HepG2 (cell line): ENCODE data around the gene GTF3A. TPM values are rescaled to one million over a fixed set of nuclear protein-coding genes. Genes with fewer than 3 reads are reported as not detected.
A peak's percentile ranks its signal among the peaks of the same experiment; 100 is the strongest.

Experiments used
- ATF4 ChIP-seq, 2 experiments: fragments of 450-650 bp in 1 of 2; sonication (generic) in 1 of 2; formaldehyde crosslinking; IDR thresholded peaks; 2 replicates each; pipeline versions ENCODE4 v1.5.0 to v1.8.0; 2020 to 2022; ENCODE audit warnings: mild to moderate bottlenecking in 1 of 2, missing genetic modification reagents in 1 of 2
- BCL3 ChIP-seq: sonication (generic); formaldehyde crosslinking; IDR thresholded peaks from 2 replicates; pipeline ENCODE4 v1.5.1; 2020; ENCODE audit warnings: mild to moderate bottlenecking, missing genetic modification reagents, moderate library complexity
- DBP ChIP-seq: sonication (generic); formaldehyde crosslinking; IDR thresholded peaks from 2 replicates; pipeline ENCODE4 v1.4.0; 2020; ENCODE audit warnings: missing genetic modification reagents; ENCODE audit errors: not compliant biosample characterization
- DR1 ChIP-seq: sonication (generic); formaldehyde crosslinking; IDR thresholded peaks from 2 replicates; pipeline ENCODE4 v1.8.0; 2021; ENCODE audit warnings: mild to moderate bottlenecking, missing genetic modification reagents, inconsistent platforms
- PITX1 ChIP-seq: sonication (generic); formaldehyde crosslinking; IDR thresholded peaks from 2 replicates; pipeline ENCODE4 v1.5.1; 2020; ENCODE audit warnings: mild to moderate bottlenecking, missing genetic modification reagents
- SALL2 ChIP-seq: sonication (generic); formaldehyde crosslinking; IDR thresholded peaks from 2 replicates; pipeline ENCODE4 v1.8.1; 2023; ENCODE audit warnings: mild to moderate bottlenecking, missing genetic modification reagents, inconsistent platforms
- SKIL ChIP-seq: sonication (generic); formaldehyde crosslinking; IDR thresholded peaks from 2 replicates; pipeline ENCODE4 v1.8.0; 2022; ENCODE audit warnings: missing genetic modification reagents, mild to moderate bottlenecking, moderate library complexity, borderline replicate concordance
- ZNF136 ChIP-seq: sonication (generic); formaldehyde crosslinking; IDR thresholded peaks from 2 replicates; pipeline ENCODE4 v1.8.1; 2022; ENCODE audit warnings: low read depth, mild to moderate bottlenecking, moderate library complexity, missing genetic modification reagents
- ZNF280D ChIP-seq: sonication (generic); formaldehyde crosslinking; IDR thresholded peaks from 2 replicates; pipeline ENCODE4 v1.5.1; 2020; ENCODE audit warnings: mild to moderate bottlenecking, missing genetic modification reagents
- ZNF503 ChIP-seq: sonication (generic); formaldehyde crosslinking; IDR thresholded peaks from 2 replicates; pipeline ENCODE4 v1.4.0; 2020; ENCODE audit warnings: missing genetic modification reagents
- ZNF567 ChIP-seq: sonication (generic); formaldehyde crosslinking; IDR thresholded peaks from 2 replicates; pipeline ENCODE4 v1.8.1; 2023; ENCODE audit warnings: mild to moderate bottlenecking, missing genetic modification reagents, borderline replicate concordance
- ZNF672 ChIP-seq: sonication (generic); formaldehyde crosslinking; IDR thresholded peaks from 2 replicates; pipeline ENCODE4 v1.8.1; 2022; ENCODE audit warnings: missing genetic modification reagents
- ZNF746 ChIP-seq: sonication (generic); formaldehyde crosslinking; IDR thresholded peaks from 2 replicates; pipeline ENCODE4 v1.8.0; 2022; ENCODE audit warnings: mild to moderate bottlenecking, missing genetic modification reagents
- ZNF83 ChIP-seq: sonication (generic); formaldehyde crosslinking; IDR thresholded peaks from 2 replicates; pipeline ENCODE4 v1.4.0; 2020; ENCODE audit warnings: missing genetic modification reagents, mild to moderate bottlenecking, borderline replicate concordance
- ZXDC ChIP-seq: sonication (generic); formaldehyde crosslinking; IDR thresholded peaks from 2 replicates; pipeline ENCODE4 v1.5.0; 2020; ENCODE audit warnings: mild to moderate bottlenecking, missing genetic modification reagents
- polyA plus RNA-seq, 8 experiments: library from polyadenylated mRNA; depleted of rRNA in 3 of 8; stranded (reverse) in 7 of 8; unstranded in 1 of 8; fragments of >200 nt; fragmentation: Illumina TruSeq in 4 of 8; extraction: Trizol in 4 of 8; gene quantifications; 2 replicates each; pipeline versions ENCODE4 v1.2.1 to v1.2.3, GENCODE V29; 2011 to 2016; ENCODE audit warnings: low read depth in 4 of 8, missing spikeins in 1 of 8, mixed read lengths in 1 of 8; ENCODE audit not compliant: insufficient read depth in 1 of 8
- total RNA-seq, 5 experiments: library from RNA; depleted of rRNA; stranded (reverse); fragments of >200 nt; fragmentation: Illumina TruSeq; extraction: Trizol; gene quantifications; 2 replicates each; pipeline ENCODE4 v1.2.3, GENCODE V29; 2016; ENCODE audit warnings: low read depth in 1 of 5

The GTF3A gene
- total and polyA plus RNA-seq, 2 of the 13 experiments (the other 11 are each of a cell fraction or from before 2014, with no cell fraction given), result 42.1 to 176 TPM

- TF ChIP-seq ATF4 (CRISPR knock-in tag; IDR thresholded peaks at IDR 0.05), result no peak; a peak in 1 of 4 replicates
- no peak for TF ChIP-seq SALL2 (CRISPR knock-in tag)
- TF ChIP-seq ZNF503, result no peak; the same call in 1 of the 2 replicates
- TF ChIP-seq PITX1 (CRISPR knock-in tag), result peak; percentile 77
- TF ChIP-seq DR1 (CRISPR knock-in tag), result peak; percentile 44; the same call in 1 of the 2 replicates
- TF ChIP-seq BCL3 (CRISPR knock-in tag), result no peak
- no peak for TF ChIP-seq ZNF83 (CRISPR knock-in tag)
- no peak for TF ChIP-seq ZNF136 (CRISPR knock-in tag)
- TF ChIP-seq ZXDC (CRISPR knock-in tag), result no peak
- TF ChIP-seq ZNF746, result no peak
- TF ChIP-seq DBP (CRISPR knock-in tag), result no peak
- no peak for TF ChIP-seq SKIL (CRISPR knock-in tag)
- TF ChIP-seq ZNF567, result no peak
- TF ChIP-seq ZNF280D, result peak; percentile 80
- no peak for TF ChIP-seq ZNF672 (CRISPR knock-in tag)
Measured at GRCh38 chr13:27396252-27396846, 28.1 kb upstream of the GTF3A start (continued).
